GM23338 (cell line): ENCODE measurements around the gene PAPPA. TPM values are rescaled to one million over a fixed set of nuclear protein-coding genes. Genes with fewer than 3 reads are reported as not detected.

ENCODE experiments used
- ATAC-seq: fragments of 200-7000 bp; cut with Tn5 transposase; 3 replicates; pipeline ENCODE4 v1.9.1; 2020
- DNase-seq: peaks from one replicate; pipeline ENCODE4 v3.0.0-alpha.2; 2015; ENCODE audit warnings: low spot score
- H2AFZ ChIP-seq: fragments of 200-600 bp; sonication (generic); 2 replicates; pipeline ENCODE4 v1.8.0; 2016; ENCODE audit warnings: antibody characterized with exemption, mild to moderate bottlenecking, moderate library complexity
- H3F3A ChIP-seq: fragments of 200-600 bp; sonication (generic); replicated peaks from 2 replicates; pipeline ENCODE4 v1.8.0; 2017; ENCODE audit warnings: antibody characterized with exemption, mixed run types, low read depth
- H3K27ac ChIP-seq: fragments of 200-600 bp; sonication (generic); 2 replicates; pipeline ENCODE4 v1.6.1; 2016; ENCODE audit warnings: low read depth
- H3K27me3 ChIP-seq: fragments of 200-600 bp; sonication (generic); 2 replicates; pipeline ENCODE4 v1.8.0; 2016; ENCODE audit warnings: mild to moderate bottlenecking, mixed run types, moderate library complexity; ENCODE audit not compliant: insufficient read depth
- H3K36me3 ChIP-seq: fragments of 200-600 bp; sonication (generic); 2 replicates; pipeline ENCODE4 v1.8.0; 2016; ENCODE audit warnings: mild to moderate bottlenecking; ENCODE audit not compliant: insufficient read depth
- H3K4me1 ChIP-seq: fragments of 200-600 bp; sonication (generic); 2 replicates; pipeline ENCODE4 v1.8.0; 2016; ENCODE audit warnings: mild to moderate bottlenecking, moderate library complexity; ENCODE audit not compliant: insufficient read depth
- H3K4me2 ChIP-seq: fragments of 200-600 bp; sonication (generic); 2 replicates; pipeline ENCODE4 v1.7.1; 2017; ENCODE audit warnings: mixed run types
- H3K4me3 ChIP-seq: fragments of 200-600 bp; sonication (generic); 2 replicates; pipeline ENCODE4 v1.6.1; 2016; ENCODE audit warnings: mixed run types
- H3K79me2 ChIP-seq: fragments of 200-600 bp; sonication (generic); replicated peaks from 2 replicates; pipeline ENCODE4 v1.8.0; 2017; ENCODE audit warnings: mild to moderate bottlenecking; ENCODE audit not compliant: insufficient read depth
- H3K9me2 ChIP-seq: fragments of 200-600 bp; sonication (generic); 2 replicates; pipeline ENCODE4 v1.8.0; 2017; ENCODE audit not compliant: insufficient read depth
- H4K20me1 ChIP-seq: fragments of 200-600 bp; sonication (generic); replicated peaks from 2 replicates; pipeline ENCODE4 v1.8.0; 2017; ENCODE audit warnings: mild to moderate bottlenecking; ENCODE audit not compliant: insufficient read depth
- H3K27ac Mint-ChIP-seq: 2 replicates; pipeline ENCODE4 v1.8.0; 2020; ENCODE audit warnings: inconsistent platforms, mild to moderate bottlenecking, moderate library complexity, mixed read lengths
- H3K27me3 Mint-ChIP-seq: 3 replicates; pipeline ENCODE4 v1.8.0; 2022; ENCODE audit warnings: low read depth, mild to moderate bottlenecking, moderate library complexity, mixed read lengths, inconsistent platforms; ENCODE audit not compliant: insufficient read depth, poor library complexity
- H3K36me3 Mint-ChIP-seq: 3 replicates; pipeline ENCODE4 v1.8.0; 2021; ENCODE audit warnings: low read depth, mild to moderate bottlenecking, inconsistent platforms, moderate library complexity, mixed read lengths
- H3K4me1 Mint-ChIP-seq: 3 replicates; pipeline ENCODE4 v1.8.0; 2020; ENCODE audit warnings: mild to moderate bottlenecking, inconsistent platforms, mixed read lengths
- H3K4me3 Mint-ChIP-seq: 3 replicates; pipeline ENCODE4 v1.8.0; 2021; ENCODE audit warnings: moderate library complexity, mild to moderate bottlenecking, inconsistent platforms, mixed read lengths
- H3K9me3 Mint-ChIP-seq: 3 replicates; pipeline ENCODE4 v1.8.0; 2020; ENCODE audit warnings: moderate library complexity, mild to moderate bottlenecking, inconsistent platforms, mixed read lengths
- CREB1 ChIP-seq: fragments of 250-450 bp; sonication (Bioruptor Pico); IDR thresholded peaks from 2 replicates; pipeline ENCODE4 v1.5.0; 2020; ENCODE audit warnings: low read depth, mild to moderate bottlenecking, moderate library complexity
- EZH2 ChIP-seq: fragments of 200-600 bp; sonication (generic); IDR thresholded peaks from one replicate; pipeline ENCODE4 v1.8.0; 2017; ENCODE audit warnings: antibody characterized with exemption, mild to moderate bottlenecking, low read depth; ENCODE audit not compliant: unreplicated experiment
- EZH2phosphoT487 ChIP-seq: fragments of 200-600 bp; sonication (generic); IDR thresholded peaks from one replicate; pipeline ENCODE4 v1.8.1; 2018; ENCODE audit warnings: antibody characterized with exemption; ENCODE audit not compliant: unreplicated experiment
- JUNB ChIP-seq: IDR thresholded peaks from one replicate; pipeline ENCODE4 v1.6.1; 2016; ENCODE audit warnings: antibody characterized with exemption; ENCODE audit not compliant: unreplicated experiment
- NANOG ChIP-seq: IDR thresholded peaks from 2 replicates; pipeline ENCODE4 v1.6.1; 2016; ENCODE audit warnings: antibody characterized with exemption, borderline replicate concordance
- POLR2AphosphoS5 ChIP-seq: IDR thresholded peaks from 2 replicates; pipeline ENCODE4 v1.6.1; 2016; ENCODE audit warnings: antibody characterized with exemption, low read depth
- STAT1 ChIP-seq: IDR thresholded peaks from one replicate; pipeline ENCODE4 v1.6.1; 2016; ENCODE audit warnings: antibody characterized with exemption; ENCODE audit not compliant: unreplicated experiment
- ZNF114 ChIP-seq: fragments of 250-450 bp; sonication (Bioruptor Pico); IDR thresholded peaks from 2 replicates; pipeline ENCODE4 v1.5.0; 2020; ENCODE audit warnings: mild to moderate bottlenecking, moderate library complexity
- ZNF331 ChIP-seq: fragments of 250-450 bp; sonication (Bioruptor Pico); IDR thresholded peaks from 2 replicates; pipeline ENCODE4 v1.5.0; 2020; ENCODE audit warnings: low read depth, mild to moderate bottlenecking, moderate library complexity
- polyA plus RNA-seq: library from polyadenylated mRNA; unstranded; fragments of >200 nt; fragmentation: Nextera tagmentation; extraction: Ambion mirVana; gene quantifications from 2 replicates; pipeline ENCODE4 v1.2.1, GENCODE V29; 2016
- total RNA-seq: library from RNA; depleted of rRNA; stranded (reverse); fragments of >200 nt; shearing (Covaris generic); gene quantifications from 2 replicates; pipeline ENCODE4 v1.2.3, GENCODE V29; 2014
- TF ChIP-seq, protein P1 (sequence below): IDR thresholded peaks from one replicate; pipeline ENCODE4 v1.6.1; 2018; ENCODE audit warnings: antibody characterized with exemption; ENCODE audit not compliant: unreplicated experiment
- TF ChIP-seq, protein P2 (sequence below): fragments of 250-450 bp; sonication (Bioruptor Pico); IDR thresholded peaks from 2 replicates; pipeline ENCODE4 v1.5.0; 2020; ENCODE audit warnings: mild to moderate bottlenecking, moderate library complexity
- TF ChIP-seq, protein P3 (sequence below): IDR thresholded peaks from 2 replicates; pipeline ENCODE4 v1.6.1; 2016; ENCODE audit warnings: antibody characterized with exemption

Gene PAPPA
- total and polyA plus RNA-seq, 2 experiments from 2014 or later: 0.38 to 0.66 TPM

DNA sequence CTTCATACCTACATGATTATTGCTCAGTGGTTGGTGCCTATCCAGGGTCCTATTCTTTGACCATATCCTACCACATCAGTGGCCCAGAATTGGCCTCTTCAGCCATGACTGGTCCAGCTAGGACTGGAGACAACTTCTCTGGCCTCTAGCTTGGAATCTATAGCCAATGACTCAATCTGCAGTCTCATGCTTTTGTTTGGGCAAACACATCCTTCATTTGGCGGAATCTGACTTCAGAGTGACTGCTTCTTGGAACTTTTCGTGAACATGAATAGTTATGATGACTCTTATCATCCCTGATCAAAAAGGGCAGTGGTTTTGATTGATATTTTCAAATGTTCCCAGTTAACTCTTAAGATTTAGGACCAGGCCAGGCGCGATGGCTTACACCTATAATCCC, 134.1 kb downstream of the PAPPA start:
- H3K4me3 Mint-ChIP-seq: no peak overlapping the region
- no peaks in the 10 kb centered on the region for H3K9me3 Mint-ChIP-seq
- peaks cover 64% of the 10 kb centered on the region for H3K27me3 ChIP-seq

DNA sequence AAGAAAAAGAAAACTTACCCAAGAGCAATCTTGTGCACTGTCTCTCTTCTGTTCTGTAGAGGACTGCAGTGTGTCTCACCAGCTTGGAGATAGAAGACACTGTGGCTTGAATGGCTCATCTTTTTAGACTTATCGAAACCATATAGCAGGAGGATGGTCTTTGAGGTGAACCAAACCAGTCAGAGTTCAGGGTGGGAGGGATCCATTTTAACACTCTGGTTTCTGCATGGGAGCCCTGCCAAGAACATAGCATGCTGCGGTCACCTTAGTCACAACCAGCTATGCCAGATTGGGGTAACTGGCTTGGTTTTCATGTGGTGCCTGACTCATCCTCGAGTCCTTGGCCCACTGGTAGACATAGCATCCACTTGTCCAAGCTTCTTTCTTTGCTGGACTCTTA, 135.1 kb downstream of the PAPPA start:
- Histone ChIP-seq H3K79me2 (no peaks in the 10 kb centered on the region), H3K27ac (no peak overlapping the region), H2AFZ (no peak overlapping the region), H3K4me3 (no peak overlapping the region), H4K20me1 (no peaks in the 10 kb centered on the region; the same call in 1 of the 2 replicates), H3K4me1 (peaks cover 41% of the 10 kb centered on the region), H3F3A (no peaks in the 10 kb centered on the region), H3K27me3 (peaks cover 55% of the 10 kb centered on the region), H3K4me2 (no peak overlapping the region), H3K9me2 (no peaks in the 10 kb centered on the region), H3K36me3 (no peaks in the 10 kb centered on the region)
- ATAC-seq: no peak
- Mint-ChIP-seq H3K27me3 (peaks cover 27% of the 10 kb centered on the region), H3K9me3 (no peaks in the 10 kb centered on the region), H3K4me3 (no peak overlapping the region), H3K36me3 (no peaks in the 10 kb centered on the region), H3K4me1 (peaks cover 30% of the 10 kb centered on the region), H3K27ac (no peak overlapping the region)
- no peak for DNase-seq
- TF ChIP-seq POLR2AphosphoS5 (no peak), ZNF331 (CRISPR knock-in tag) (no peak), EZH2 (no peak), STAT1 (no peak), CREB1 (CRISPR knock-in tag) (no peak), JUNB (no peak), ZNF114 (no peak), NANOG (no peak)
- TF ChIP-seq, protein P1, sequence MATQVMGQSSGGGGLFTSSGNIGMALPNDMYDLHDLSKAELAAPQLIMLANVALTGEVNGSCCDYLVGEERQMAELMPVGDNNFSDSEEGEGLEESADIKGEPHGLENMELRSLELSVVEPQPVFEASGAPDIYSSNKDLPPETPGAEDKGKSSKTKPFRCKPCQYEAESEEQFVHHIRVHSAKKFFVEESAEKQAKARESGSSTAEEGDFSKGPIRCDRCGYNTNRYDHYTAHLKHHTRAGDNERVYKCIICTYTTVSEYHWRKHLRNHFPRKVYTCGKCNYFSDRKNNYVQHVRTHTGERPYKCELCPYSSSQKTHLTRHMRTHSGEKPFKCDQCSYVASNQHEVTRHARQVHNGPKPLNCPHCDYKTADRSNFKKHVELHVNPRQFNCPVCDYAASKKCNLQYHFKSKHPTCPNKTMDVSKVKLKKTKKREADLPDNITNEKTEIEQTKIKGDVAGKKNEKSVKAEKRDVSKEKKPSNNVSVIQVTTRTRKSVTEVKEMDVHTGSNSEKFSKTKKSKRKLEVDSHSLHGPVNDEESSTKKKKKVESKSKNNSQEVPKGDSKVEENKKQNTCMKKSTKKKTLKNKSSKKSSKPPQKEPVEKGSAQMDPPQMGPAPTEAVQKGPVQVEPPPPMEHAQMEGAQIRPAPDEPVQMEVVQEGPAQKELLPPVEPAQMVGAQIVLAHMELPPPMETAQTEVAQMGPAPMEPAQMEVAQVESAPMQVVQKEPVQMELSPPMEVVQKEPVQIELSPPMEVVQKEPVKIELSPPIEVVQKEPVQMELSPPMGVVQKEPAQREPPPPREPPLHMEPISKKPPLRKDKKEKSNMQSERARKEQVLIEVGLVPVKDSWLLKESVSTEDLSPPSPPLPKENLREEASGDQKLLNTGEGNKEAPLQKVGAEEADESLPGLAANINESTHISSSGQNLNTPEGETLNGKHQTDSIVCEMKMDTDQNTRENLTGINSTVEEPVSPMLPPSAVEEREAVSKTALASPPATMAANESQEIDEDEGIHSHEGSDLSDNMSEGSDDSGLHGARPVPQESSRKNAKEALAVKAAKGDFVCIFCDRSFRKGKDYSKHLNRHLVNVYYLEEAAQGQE: no peak
- TF ChIP-seq, protein P2, sequence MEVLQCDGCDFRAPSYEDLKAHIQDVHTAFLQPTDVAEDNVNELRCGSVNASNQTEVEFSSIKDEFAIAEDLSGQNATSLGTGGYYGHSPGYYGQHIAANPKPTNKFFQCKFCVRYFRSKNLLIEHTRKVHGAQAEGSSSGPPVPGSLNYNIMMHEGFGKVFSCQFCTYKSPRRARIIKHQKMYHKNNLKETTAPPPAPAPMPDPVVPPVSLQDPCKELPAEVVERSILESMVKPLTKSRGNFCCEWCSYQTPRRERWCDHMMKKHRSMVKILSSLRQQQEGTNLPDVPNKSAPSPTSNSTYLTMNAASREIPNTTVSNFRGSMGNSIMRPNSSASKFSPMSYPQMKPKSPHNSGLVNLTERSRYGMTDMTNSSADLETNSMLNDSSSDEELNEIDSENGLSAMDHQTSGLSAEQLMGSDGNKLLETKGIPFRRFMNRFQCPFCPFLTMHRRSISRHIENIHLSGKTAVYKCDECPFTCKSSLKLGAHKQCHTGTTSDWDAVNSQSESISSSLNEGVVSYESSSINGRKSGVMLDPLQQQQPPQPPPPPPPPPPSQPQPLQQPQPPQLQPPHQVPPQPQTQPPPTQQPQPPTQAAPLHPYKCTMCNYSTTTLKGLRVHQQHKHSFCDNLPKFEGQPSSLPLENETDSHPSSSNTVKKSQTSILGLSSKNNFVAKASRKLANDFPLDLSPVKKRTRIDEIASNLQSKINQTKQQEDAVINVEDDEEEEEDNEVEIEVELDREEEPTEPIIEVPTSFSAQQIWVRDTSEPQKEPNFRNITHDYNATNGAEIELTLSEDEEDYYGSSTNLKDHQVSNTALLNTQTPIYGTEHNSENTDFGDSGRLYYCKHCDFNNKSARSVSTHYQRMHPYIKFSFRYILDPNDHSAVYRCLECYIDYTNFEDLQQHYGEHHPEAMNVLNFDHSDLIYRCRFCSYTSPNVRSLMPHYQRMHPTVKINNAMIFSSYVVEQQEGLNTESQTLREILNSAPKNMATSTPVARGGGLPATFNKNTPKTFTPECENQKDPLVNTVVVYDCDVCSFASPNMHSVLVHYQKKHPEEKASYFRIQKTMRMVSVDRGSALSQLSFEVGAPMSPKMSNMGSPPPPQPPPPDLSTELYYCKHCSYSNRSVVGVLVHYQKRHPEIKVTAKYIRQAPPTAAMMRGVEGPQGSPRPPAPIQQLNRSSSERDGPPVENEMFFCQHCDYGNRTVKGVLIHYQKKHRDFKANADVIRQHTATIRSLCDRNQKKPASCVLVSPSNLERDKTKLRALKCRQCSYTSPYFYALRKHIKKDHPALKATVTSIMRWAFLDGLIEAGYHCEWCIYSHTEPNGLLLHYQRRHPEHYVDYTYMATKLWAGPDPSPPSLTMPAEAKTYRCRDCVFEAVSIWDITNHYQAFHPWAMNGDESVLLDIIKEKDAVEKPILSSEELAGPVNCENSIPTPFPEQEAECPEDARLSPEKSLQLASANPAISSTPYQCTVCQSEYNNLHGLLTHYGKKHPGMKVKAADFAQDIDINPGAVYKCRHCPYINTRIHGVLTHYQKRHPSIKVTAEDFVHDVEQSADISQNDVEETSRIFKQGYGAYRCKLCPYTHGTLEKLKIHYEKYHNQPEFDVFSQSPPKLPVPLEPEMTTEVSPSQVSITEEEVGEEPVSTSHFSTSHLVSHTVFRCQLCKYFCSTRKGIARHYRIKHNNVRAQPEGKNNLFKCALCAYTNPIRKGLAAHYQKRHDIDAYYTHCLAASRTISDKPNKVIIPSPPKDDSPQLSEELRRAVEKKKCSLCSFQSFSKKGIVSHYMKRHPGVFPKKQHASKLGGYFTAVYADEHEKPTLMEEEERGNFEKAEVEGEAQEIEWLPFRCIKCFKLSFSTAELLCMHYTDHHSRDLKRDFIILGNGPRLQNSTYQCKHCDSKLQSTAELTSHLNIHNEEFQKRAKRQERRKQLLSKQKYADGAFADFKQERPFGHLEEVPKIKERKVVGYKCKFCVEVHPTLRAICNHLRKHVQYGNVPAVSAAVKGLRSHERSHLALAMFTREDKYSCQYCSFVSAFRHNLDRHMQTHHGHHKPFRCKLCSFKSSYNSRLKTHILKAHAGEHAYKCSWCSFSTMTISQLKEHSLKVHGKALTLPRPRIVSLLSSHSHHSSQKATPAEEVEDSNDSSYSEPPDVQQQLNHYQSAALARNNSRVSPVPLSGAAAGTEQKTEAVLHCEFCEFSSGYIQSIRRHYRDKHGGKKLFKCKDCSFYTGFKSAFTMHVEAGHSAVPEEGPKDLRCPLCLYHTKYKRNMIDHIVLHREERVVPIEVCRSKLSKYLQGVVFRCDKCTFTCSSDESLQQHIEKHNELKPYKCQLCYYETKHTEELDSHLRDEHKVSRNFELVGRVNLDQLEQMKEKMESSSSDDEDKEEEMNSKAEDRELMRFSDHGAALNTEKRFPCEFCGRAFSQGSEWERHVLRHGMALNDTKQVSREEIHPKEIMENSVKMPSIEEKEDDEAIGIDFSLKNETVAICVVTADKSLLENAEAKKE (CRISPR knock-in tag): no peak
- TF ChIP-seq, protein P3, sequence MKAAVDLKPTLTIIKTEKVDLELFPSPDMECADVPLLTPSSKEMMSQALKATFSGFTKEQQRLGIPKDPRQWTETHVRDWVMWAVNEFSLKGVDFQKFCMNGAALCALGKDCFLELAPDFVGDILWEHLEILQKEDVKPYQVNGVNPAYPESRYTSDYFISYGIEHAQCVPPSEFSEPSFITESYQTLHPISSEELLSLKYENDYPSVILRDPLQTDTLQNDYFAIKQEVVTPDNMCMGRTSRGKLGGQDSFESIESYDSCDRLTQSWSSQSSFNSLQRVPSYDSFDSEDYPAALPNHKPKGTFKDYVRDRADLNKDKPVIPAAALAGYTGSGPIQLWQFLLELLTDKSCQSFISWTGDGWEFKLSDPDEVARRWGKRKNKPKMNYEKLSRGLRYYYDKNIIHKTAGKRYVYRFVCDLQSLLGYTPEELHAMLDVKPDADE: no peak

More for the DNA sequence above, 134.1 kb downstream of the PAPPA start:
- Mint-ChIP-seq H3K27ac (no peak overlapping the region), H3K27me3 (peaks cover 34% of the 10 kb centered on the region), H3K4me1 (peaks cover 37% of the 10 kb centered on the region), H3K36me3 (no peaks in the 10 kb centered on the region)
- TF ChIP-seq EZH2phosphoT487 (no peak), EZH2 (no peak), STAT1 (no peak)
- no peaks in the 10 kb centered on the region for H3K36me3 ChIP-seq
- no peaks in the 10 kb centered on the region; the same call in 1 of the 2 replicates for H4K20me1 ChIP-seq
- no peaks in the 10 kb centered on the region for H3K9me2 ChIP-seq
- ATAC-seq (no peak), DNase-seq (no peak)
- no peaks in the 10 kb centered on the region for H3F3A ChIP-seq
- no peaks in the 10 kb centered on the region for H3K79me2 ChIP-seq
- no peak overlapping the region for H2AFZ ChIP-seq
- no peak overlapping the region for H3K4me2 ChIP-seq
- H3K4me3 ChIP-seq: no peak overlapping the region
- H3K4me1 ChIP-seq: peaks cover 47% of the 10 kb centered on the region
- no peak overlapping the region for H3K27ac ChIP-seq
